CD1c-positive myeloid dendritic cell (primary cell): ENCODE results near the gene TMOD4.

Source experiments
- DNase-seq: peaks from one replicate; pipeline ENCODE4 v3.0.0-alpha.2; 2016; ENCODE audit errors: extremely low spot score

TMOD4 gene

GRCh38 chr1:151175041-151175741 is 590 bp downstream of the TMOD4 start:
- DNase-seq, result no peak

DNA sequence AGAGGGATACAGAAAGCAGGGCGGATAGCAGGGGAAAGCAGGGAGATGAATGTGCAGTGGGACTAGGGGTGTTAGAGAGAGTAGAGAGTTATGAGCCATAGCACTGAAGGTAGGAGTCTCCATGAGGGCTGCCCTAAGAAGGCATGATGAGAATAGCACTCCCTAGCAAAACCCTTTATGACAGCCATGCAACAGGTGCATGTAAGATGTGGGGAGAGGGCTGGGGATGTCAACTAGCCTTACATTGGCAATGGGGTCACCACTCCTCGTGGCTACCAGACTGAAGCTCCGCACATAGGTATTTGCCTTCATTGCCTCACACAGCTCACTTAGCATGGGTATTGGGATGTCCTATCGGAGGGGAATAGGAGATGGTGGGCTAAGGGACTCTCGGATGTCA is 4.6 kb downstream of the TMOD4 start:
- no peak for DNase-seq

DNA sequence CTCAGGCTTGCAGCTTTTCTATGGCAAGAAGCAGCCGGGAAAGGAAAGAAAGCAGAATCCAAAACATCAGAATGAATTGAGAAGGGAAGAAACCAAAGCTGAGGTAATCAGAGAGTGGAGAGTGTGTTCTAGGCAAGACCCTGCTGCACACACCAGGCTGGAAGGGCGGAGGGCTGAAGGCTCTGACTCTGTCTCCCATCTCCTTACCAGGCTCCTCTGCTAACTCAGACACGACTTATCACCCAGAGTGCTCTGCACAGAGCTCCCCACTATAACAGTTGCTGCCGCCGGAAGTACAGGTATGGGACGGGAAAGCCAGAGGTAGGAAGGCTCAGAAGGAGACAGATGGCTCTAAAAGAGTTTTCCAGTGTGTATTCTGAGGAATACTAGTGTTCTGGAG is 8.7 kb downstream of the TMOD4 start:
- DNase-seq, result no peak

- no peak for DNase-seq
Observed at GRCh38 chr1:151166505-151166956, 9.2 kb downstream of the TMOD4 start.

DNA sequence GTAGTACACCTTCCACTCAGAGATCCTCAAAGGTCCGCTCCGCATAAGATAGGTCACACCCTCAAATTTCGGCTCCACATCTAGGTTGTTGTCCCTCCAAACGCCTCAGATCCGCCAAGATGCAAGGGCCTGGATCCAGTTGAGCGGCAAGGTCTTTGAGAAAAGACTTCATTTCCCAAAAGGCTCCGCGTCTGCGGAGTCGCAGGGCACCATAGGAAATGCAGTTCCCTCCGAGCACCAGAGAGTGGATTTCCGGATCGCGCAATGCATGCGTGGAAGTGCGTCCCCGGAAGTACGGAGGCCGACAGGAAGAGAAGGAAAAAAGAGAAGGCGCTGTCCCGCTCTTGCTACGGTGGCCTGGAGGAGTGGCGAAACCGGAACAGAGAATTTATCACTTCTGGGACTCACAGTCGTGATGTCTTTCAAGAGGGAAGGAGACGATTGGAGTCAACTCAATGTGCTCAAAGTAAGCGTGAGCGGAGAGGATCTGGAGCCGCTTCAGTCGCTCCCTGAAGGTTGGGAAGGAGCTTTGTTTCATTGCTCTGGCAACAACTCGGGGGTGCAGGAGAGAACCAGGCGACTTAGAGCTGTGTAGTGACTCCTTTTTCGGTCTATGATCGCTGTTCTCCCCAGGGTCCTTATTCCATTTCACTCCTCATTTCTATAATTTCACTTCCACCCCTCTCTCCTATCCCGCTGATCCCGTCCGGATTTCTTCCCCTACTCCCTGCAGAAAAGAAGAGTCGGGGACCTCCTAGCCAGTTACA is 9.9 kb downstream of the TMOD4 start, which contains the start of the genes LYSMD1 and SCNM1:
Gene LYSMD1, minus strand, starts transcription at position 165 of the 767 bp plus-strand sequence. CDS start 644 bp downstream, outside the sequence.
Gene SCNM1, plus strand, starts transcription at position 407 of the 767 bp plus-strand sequence. Its CDS starts 9 bp downstream, at position 416.
- DNase-seq, result peak; percentile 99

GRCh38 chr1:151165281-151165737 is 10.5 kb downstream of the TMOD4 start:
- no peak for DNase-seq

DNA sequence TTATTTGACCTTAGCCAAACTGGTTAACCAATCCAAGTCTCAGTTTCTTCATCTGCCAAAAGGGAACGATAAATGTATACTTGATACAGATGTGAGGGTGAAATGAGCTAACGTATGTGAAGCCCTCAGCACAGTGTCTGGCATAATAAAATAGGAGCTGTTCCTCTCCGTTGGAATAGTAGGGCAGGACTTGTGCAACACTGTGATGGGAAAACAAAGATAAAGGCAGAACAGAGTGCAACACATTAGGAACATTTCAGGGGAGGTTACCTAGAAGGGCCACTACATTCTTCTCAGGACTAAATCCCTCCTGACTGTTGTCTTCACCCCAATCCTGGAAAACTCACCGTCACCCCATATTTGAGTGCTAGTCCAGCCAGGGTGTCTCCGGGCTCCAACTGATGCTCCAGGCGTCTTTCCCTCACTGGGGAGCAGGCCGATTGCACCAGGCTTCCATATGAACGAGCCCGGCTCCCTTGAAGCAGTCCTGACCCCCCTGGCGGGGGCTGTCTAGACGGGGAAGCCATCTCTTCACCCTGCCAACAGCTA is 11.0 kb downstream of the TMOD4 start:
- no peak for DNase-seq

- peak; percentile 77 for DNase-seq
Observed at GRCh38 chr1:151159373-151159772, 16.4 kb downstream of the TMOD4 start.

DNA sequence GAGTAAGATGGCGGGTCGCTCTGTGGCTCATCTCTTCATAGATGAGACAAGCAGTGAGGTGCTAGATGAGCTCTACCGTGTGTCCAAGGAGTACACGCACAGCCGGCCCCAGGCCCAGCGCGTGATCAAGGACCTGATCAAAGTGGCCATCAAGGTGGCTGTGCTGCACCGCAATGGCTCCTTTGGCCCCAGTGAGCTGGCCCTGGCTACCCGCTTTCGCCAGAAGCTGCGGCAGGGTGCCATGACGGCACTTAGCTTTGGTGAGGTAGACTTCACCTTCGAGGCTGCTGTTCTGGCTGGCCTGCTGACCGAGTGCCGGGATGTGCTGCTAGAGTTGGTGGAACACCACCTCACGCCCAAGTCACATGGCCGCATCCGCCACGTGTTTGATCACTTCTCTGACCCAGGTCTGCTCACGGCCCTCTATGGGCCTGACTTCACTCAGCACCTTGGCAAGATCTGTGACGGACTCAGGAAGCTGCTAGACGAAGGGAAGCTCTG is 17.0 kb downstream of the TMOD4 start:
- DNase-seq, result peak; percentile 52

- peak; percentile 64 for DNase-seq
Observed at GRCh38 chr1:151158326-151158725, 17.5 kb downstream of the TMOD4 start.

DNA sequence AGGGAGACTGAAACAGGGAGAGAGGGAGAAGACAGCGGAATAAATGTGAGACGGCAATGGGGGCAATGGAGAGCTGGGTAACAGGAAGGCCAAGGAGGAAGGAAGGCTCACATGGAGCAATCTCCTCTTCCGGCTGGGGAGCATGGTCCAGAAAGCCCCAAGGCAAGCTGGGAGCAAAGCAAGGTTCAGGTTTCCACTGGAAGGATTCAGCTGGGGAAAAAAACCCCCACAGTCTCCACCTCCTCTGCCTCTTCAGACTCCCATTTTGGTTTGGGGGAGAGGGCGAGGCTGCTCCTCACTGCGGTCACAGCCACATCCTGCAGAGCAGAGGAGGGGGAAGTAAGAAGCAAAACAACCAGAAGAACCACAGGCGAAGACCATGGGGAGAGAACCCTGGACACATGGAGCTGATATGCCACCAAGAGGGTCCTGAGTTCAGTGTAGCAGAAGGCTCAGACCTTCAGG is 18.7 kb downstream of the TMOD4 start:
- peak; percentile 55 for DNase-seq

GRCh38 chr1:151156515-151156819 is 19.3 kb downstream of the TMOD4 start, which contains the start of gene TNFAIP8L2:
TSS of gene TNFAIP8L2 (plus strand) at chr1:151156649. CDS start at chr1:151158698, 2,049 bp downstream.
- peak; percentile 84 for DNase-seq

- DNase-seq, result no peak
Observed at GRCh38 chr1:151147665-151148064, 28.1 kb downstream of the TMOD4 start.

DNA sequence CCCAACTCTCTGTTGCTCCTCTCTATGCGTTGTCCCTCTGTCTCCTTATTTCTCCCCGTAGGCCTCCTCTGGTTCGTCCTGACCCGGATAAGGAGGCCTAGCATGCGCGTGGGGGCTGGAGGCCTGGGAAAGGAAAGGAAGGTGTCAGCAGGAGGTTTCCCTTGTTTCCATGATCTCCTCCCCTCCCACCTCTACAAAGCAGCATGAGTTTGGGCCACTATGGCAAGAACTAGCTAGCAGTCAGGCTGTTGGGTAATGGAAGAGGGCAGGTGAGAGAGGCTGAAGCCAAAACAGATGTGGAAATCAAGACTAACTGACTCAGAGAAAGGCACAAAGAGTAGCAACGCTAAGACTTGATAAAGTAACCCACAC is 28.7 kb downstream of the TMOD4 start:
- DNase-seq, result no peak

GRCh38 chr1:151146412-151147131 is 29.2 kb downstream of the TMOD4 start, which contains the start of gene SEMA6C:
TSS of gene SEMA6C (minus strand) at chr1:151146631. CDS start at chr1:151142621, 4,010 bp downstream.
- DNase-seq, result peak; percentile 92

DNA sequence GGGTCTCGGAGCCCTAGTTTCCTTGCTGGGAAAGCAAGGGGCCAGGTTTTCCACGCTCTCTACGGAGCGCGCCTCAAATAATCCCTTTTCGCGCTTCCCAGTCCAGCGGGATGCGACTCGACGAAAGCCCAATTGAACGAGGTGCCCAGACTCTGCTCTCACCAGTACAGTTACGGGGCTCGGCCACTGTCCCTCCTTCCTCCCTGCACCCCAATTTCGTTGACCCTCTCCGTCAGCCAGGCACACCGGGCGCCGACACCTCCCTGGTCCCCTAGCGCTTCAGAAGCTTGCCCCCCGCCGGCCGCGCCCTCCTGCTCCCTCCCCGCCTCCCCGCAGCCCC is 29.7 kb downstream of the TMOD4 start:
- no peak for DNase-seq

GRCh38 chr1:151145304-151146071 is 30.3 kb downstream of the TMOD4 start:
- no peak for DNase-seq

- no peak for DNase-seq
Observed at GRCh38 chr1:151144474-151145303, 31.1 kb downstream of the TMOD4 start.

DNA sequence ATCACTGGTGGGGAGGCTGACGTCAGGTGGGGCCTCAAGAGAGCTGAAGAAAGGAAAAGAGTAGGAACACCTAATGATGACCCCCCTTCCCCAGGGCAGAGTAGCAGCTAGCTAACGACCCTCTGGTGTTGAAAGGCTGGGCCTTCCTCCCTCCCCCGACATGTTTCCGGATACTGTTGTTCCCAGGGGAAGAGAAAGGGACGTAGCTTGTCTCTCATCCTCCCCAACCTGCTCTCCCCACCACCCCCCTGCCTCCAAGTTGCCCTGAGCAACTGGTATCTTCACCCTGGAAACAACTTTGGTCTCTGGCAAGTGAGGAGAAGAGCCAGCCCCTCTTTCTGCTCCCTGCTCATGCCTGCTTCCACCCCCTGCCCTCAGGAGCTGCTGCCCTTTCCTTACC is 31.8 kb downstream of the TMOD4 start:
- DNase-seq, result no peak

DNA sequence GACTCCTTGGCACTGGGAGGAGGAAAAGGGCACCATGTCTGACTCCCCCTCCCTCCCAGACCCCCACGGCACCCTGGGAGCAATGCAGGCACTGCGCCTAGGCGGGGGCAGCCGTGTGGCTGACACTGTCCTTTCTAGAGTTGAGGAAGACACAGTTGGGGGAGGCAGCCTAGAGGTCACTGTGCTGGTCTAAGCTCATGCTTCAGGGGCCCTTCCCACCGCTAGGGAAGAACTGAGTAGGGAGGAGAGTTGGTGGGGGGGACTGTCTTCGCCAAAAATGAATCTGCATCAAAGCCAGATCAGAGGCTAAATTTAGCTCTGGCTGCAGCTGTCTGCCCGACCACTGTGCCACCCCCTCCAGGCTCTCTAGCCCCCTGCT is 32.7 kb downstream of the TMOD4 start:
- DNase-seq, result no peak
